SK-N-MC (cell line): ENCODE results near the gene TRIM9.

Experiments used
- EZH2 ChIP-seq: fragments of 200-600 bp; sonication (generic); IDR thresholded peaks from one replicate; pipeline ENCODE4 v1.6.1; 2017; ENCODE audit warnings: antibody characterized with exemption
- POLR2AphosphoS5 ChIP-seq: IDR thresholded peaks from 2 replicates; pipeline ENCODE4 v1.6.1; 2012; ENCODE audit warnings: mild to moderate bottlenecking, low read depth, low read length, borderline replicate concordance

DNA sequence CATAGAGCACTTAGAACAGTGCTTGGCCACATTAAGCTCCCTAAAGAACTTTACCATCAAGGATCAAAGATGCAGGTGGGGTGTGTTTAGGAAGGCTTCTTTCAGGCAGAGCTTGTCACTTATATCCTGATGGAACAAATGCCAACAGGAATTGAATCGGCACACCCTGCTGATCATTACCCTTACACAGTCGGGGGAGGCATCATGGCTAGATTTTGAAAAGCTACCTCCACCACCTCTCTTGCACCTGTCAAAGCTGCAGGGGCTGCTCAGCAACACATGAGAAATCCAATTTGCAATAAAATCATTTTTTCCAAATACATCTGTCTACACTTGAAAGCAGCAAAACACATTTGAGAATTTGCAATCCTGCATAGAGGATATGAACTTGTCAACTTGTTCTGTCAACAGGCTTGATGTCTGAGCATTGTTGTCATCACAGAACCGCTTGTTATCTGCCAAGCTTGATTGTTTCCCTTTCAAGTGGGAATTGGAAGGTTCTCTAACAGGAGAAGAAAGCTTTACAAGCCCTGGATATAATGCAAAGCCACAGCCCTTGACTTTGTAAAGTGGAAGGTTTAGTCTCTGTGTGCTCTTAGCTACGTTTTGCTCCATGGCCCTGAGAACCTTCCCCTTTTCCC lies 24.6 kb upstream of the TRIM9 start:
- no peak for TF ChIP-seq EZH2
- no peak for TF ChIP-seq POLR2AphosphoS5
